Suprapubic skin (tissue), 4 donors: ENCODE results near the gene LRIG1.

ENCODE experiments used
- CTCF ChIP-seq, 2 donors: fragments of 200-600 bp in 1 of 2; fragments of 450-650 bp in 1 of 2; sonication (generic) in 1 of 2; IDR thresholded peaks; one replicate each; pipeline ENCODE4 v1.5.1; 2016 to 2019; ENCODE audit warnings: antibody characterized with exemption in 2 of 2, mild to moderate bottlenecking in 1 of 2, moderate library complexity in 1 of 2
- POLR2A ChIP-seq, 2 donors: fragments of 450-650 bp; IDR thresholded peaks; one replicate each; pipeline ENCODE4 v1.6.1; 2017; ENCODE audit warnings: antibody characterized with exemption in 2 of 2, mild to moderate bottlenecking in 2 of 2, moderate library complexity in 2 of 2
- POLR2AphosphoS5 ChIP-seq, 3 donors: sonication (generic); formaldehyde crosslinking; IDR thresholded peaks; one replicate each; pipeline ENCODE4 v1.6.1; 2017; ENCODE audit warnings: antibody characterized with exemption in 3 of 3

GRCh38 chr3:66485291-66485968, 15.4 kb downstream of the LRIG1 start:
- TF ChIP-seq CTCF (IDR thresholded peaks at IDR 0.05) (no peak), POLR2A (IDR thresholded peaks at IDR 0.05) (no peak), POLR2AphosphoS5 (IDR thresholded peaks at IDR 0.05) (no peak)
